ENCODE results near the gene SH3PXD2A. TPM values are rescaled to one million over a fixed set of nuclear protein-coding genes. Genes with fewer than 3 reads are reported as not detected.

The SH3PXD2A gene
- polyA plus RNA-seq, 3 donors: 26.6 to 29.4 (median 29.3) TPM

- DNase-seq: no peak
These were observed 42.9 kb downstream of the SH3PXD2A start for GRCh38 chr10:103812432-103812831.

DNA sequence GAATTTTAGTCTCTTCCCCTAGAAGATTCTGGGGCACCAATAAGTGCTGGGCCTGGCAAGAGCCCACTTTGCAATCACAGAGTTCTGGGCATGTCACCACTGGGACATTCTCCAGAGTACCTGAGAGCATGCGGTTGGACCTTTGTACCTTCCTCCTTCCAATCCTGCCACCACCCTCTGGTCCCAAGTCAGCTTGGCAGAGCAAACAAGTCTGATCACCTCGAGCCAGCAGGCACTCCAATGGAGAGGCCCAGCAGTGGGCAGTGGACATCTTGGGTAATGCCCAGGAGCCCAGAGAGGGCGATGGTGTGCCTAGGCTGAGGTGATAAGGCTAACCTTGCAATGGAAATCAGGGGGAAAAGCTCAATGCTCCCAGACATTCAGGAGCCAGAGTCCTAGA, 43.4 kb downstream of the SH3PXD2A start:
- no peak for DNase-seq

- no peak for DNase-seq
These were observed 43.9 kb downstream of the SH3PXD2A start for GRCh38 chr10:103811463-103811862.

DNA sequence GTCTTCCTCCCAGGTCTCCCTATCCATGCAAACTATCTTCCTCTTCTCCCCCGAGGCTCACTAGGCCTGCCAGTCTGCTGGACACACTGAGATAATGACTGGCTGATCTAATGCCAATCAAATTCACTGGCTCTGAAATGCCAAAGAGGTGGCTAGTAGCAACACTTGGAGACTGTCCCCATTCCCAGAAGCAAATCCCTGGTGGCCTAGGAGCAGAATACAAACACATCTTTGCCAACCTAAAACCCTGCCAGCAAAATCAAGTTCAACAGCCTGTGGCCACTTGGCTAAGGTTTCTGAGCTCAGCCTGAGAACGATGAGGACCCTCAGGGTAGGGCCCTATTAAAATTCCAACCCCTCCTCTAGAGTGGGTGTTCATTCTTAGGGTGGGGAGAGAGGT, 46.6 kb downstream of the SH3PXD2A start:
- DNase-seq: no peak

- no peak for DNase-seq
These were observed 47.4 kb downstream of the SH3PXD2A start for GRCh38 chr10:103807996-103808395.

GRCh38 chr10:103806395-103807187, 48.8 kb downstream of the SH3PXD2A start:
- DNase-seq: no peak

- no peak for DNase-seq
These were observed 49.6 kb downstream of the SH3PXD2A start for GRCh38 chr10:103805781-103806180.

DNA sequence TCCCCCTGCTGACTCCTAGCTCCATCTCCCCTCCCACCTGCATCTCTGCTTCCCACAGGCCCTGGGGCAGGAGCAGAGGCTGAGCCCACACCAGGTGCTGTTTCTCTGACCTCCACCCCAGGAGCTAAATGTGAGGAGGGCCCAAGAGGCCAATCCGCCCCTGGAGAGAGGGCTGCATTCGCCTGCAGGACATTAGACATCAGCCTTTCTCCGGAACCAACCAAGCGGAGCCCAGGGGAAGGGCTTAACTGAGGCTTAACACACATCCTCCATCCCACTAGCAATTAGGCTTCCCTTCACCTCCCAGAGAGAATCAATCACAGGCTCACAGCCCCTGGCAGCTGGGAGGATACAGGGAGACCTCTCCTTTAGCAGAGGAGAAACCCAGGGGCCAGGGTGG, 50.5 kb downstream of the SH3PXD2A start:
- DNase-seq: peak; percentile 68

DNA sequence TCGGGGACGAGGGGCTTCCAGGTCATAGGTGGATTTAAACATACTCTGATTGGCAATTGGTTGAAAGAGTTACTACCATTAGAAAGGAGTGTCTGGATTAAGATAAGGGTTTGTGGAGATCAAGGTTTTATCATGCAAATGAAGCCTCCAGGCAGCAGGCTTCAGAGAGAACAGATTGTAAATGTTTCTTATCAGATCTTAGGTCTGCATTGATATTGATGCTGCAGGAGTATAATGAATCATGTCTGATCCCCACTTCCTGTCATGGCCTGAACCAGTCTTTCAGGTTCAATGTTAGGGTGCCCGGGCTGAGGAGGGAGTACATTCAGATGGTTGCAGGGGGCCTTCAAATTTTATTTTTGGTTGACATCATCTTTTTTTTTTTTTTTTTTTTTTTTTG, 51.4 kb downstream of the SH3PXD2A start:
- no peak for DNase-seq

GRCh38 chr10:103802637-103803353, 52.6 kb downstream of the SH3PXD2A start:
- no peak for DNase-seq

- no peak for DNase-seq
These were observed 53.3 kb downstream of the SH3PXD2A start for GRCh38 chr10:103802081-103802480.

- DNase-seq: no peak
These were observed 54.4 kb downstream of the SH3PXD2A start for GRCh38 chr10:103800789-103801540.

DNA sequence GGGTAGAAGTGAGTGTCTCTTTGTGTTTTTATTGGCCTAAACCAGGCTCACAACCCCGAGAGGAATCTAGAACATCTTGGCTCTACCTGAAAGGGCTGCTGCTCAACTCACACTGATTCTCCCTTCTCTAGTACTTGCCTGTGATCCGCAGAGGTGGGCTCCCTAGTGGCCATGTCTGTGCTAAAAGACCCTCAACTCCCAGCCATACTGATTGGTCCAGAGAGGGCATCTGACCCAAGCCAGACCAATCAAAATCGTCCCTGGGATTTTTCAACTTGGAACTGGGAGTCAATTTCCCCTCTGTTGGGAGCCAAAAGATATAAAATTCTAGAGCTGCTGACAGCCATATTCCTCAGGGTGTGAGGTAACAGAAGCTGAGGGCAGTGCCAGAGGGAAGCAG, 55.3 kb downstream of the SH3PXD2A start:
- no peak for DNase-seq

DNA sequence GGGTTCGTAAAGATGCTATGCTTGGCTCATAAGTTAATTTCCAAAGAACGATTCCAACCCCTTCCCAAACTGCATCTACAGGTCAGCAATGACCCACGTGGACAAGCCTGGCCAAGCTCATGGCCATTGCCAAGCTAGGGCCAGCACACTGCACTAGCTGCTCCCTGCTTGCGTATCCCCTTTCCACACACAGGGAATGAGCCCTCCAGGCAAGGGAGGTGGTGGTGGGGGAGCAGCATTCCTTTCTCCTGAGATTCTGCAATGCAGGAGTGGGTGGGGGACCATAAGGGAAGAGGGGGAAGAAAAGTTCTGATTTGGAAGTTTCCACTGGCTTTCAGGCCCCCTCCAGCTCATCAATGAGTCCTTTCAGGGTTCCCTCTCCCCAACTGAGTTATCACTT, 56.0 kb downstream of the SH3PXD2A start:
- no peak for DNase-seq

- no peak for DNase-seq
These were observed 56.9 kb downstream of the SH3PXD2A start for GRCh38 chr10:103798511-103798910.

- DNase-seq: no peak
These were observed 57.5 kb downstream of the SH3PXD2A start for GRCh38 chr10:103797857-103798256.

- no peak for DNase-seq
These were observed 59.6 kb downstream of the SH3PXD2A start for GRCh38 chr10:103795634-103796270.

- DNase-seq: no peak
These were observed 60.4 kb downstream of the SH3PXD2A start for GRCh38 chr10:103794996-103795395.

GRCh38 chr10:103793920-103794883, 61.2 kb downstream of the SH3PXD2A start:
- DNase-seq: no peak

DNA sequence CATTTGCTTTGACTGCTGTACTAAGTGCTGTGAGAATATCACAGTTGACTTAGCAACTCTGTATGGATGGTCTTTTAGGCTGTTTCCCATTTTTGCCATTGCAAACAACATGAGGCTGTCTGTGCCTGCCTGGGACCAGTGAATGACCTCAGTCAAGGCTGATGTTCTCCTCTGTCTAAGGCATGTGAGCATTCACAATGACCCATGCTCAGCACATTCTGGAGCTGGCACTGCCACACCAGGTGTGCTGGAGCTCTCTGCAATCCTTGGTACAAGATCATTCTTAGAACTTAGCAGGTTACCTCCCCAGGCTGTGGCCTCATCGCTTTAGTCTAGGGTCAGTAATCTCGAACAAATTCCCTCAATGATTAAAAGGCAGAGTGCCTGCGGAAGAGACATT, 61.9 kb downstream of the SH3PXD2A start:
- no peak for DNase-seq

GRCh38 chr10:103792547-103792946, 62.8 kb downstream of the SH3PXD2A start:
- DNase-seq: no peak
